ENCODE measurements around the gene MINK1.

Gene MINK1

GRCh38 chr17:4944163-4944553 is 111.0 kb downstream of the MINK1 start:
- Histone ChIP-seq H3K27me3 (ENCODE audit: insufficient read depth, poor library complexity, severe bottlenecking) (no peaks in the 10 kb centered on the region), H3K27ac (replicated peaks) (peak overlapping the region; percentile 98), H3K4me3 (replicated peaks; ENCODE audit: insufficient read depth, low read length) (no peak overlapping the region)
- peak in 1 of 2 experiments; percentile 77 for DNase-seq (ENCODE audit: low read depth in 1 of 2, low spot score in 1 of 2)
- peak; percentile 83; the same call in 1 of the 2 replicates for TF ChIP-seq SPI1 (IDR thresholded peaks at IDR 0.05; ENCODE audit: borderline replicate concordance, low read depth)
- no peak for TF ChIP-seq REST (IDR thresholded peaks at IDR 0.05; ENCODE audit: insufficient replicate concordance, low read depth)

GRCh38 chr17:4944554-4945175 is 111.5 kb downstream of the MINK1 start:
- peak overlapping the region; percentile 4 for H3K4me3 ChIP-seq (replicated peaks; ENCODE audit: insufficient read depth, low read length)

GRCh38 chr17:4945176-4945943 is 112.2 kb downstream of the MINK1 start:
- DNase-seq (ENCODE audit: low read depth in 1 of 2, low spot score in 1 of 2), result peak; percentile 67 to 71
- no peaks in the 10 kb centered on the region for H3K27me3 ChIP-seq (ENCODE audit: insufficient read depth, poor library complexity, severe bottlenecking)
- TF ChIP-seq GABPA (IDR thresholded peaks at IDR 0.05; ENCODE audit: low read depth), result no peak
- no peak for TF ChIP-seq REST (IDR thresholded peaks at IDR 0.05; ENCODE audit: insufficient replicate concordance, low read depth)
- no peak for TF ChIP-seq CTCF (IDR thresholded peaks at IDR 0.05; ENCODE audit: insufficient read depth, low read length)
- TF ChIP-seq POLR2AphosphoS5 (IDR thresholded peaks at IDR 0.05; ENCODE audit: low read depth), result peak; percentile 85
- peak overlapping the region; percentile 98 for H3K27ac ChIP-seq (replicated peaks)
- peak overlapping the region; percentile 67 for H3K4me3 ChIP-seq (replicated peaks; ENCODE audit: insufficient read depth, low read length)

More at GRCh38 chr17:4944554-4945175, 111.5 kb downstream of the MINK1 start:
- TF ChIP-seq GABPA (IDR thresholded peaks at IDR 0.05; ENCODE audit: low read depth) (no peak), CTCF (IDR thresholded peaks at IDR 0.05; ENCODE audit: insufficient read depth, low read length) (no peak), SPI1 (IDR thresholded peaks at IDR 0.05; ENCODE audit: borderline replicate concordance, low read depth) (no peak), POLR2AphosphoS5 (IDR thresholded peaks at IDR 0.05; ENCODE audit: low read depth) (no peak), REST (IDR thresholded peaks at IDR 0.05; ENCODE audit: insufficient replicate concordance, low read depth) (no peak)
- Histone ChIP-seq H3K27me3 (ENCODE audit: insufficient read depth, poor library complexity, severe bottlenecking) (no peaks in the 10 kb centered on the region), H3K27ac (replicated peaks) (peak overlapping the region; percentile 98)
- no peak for DNase-seq (ENCODE audit: low read depth in 1 of 2, low spot score in 1 of 2)
